ENCODE data around the gene LCE7A. TPM values are rescaled to one million over a fixed set of nuclear protein-coding genes. Genes with fewer than 3 reads are reported as not detected.

The LCE7A gene, protein sequence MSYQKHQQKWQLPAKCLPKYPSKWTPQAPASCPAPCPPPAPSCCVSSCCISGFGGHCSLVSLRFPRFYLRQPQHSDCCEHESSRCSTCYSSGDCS
- not detected for polyA plus RNA-seq (2012; ENCODE audit: insufficient read depth, insufficient read length, low read depth)

DNA sequence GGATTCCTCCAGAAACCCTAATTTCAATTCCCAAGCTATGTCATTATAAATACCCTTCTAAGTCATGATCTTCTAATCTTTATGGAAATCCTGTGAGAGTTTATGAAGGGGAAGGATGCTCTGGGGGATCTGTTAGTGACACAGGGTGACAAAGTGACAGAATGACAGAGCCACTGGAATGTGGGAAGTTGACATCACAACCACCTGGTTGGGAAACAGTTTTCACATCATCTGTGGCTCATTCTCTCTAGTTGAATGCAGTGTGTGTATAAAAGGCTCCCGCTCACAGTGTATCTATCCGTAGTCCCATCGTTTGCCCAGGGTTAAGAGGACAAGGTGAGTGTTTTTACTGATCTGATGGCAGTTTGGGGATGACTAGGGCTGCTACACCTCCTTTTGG, at the start of gene LCE7A:
LCE7A (plus strand) TSS at position 301 of the 400 bp plus-strand sequence. CDS start 702 bp downstream, outside the sequence.
- no peak for TF ChIP-seq CTCF (IDR thresholded peaks at IDR 0.05; ENCODE audit: low read depth, low read length)
- no peak for DNase-seq
- Histone ChIP-seq H3K9me3 (no peaks in the 10 kb centered on the region), H3K36me3 (no peaks in the 10 kb centered on the region), H3K4me3 (ENCODE audit: low read depth, low read length) (no peak within 1 kb of the TSS), H3K4me1 (no peaks in the 10 kb centered on the region), H3K27me3 (no peaks in the 10 kb centered on the region)

DNA sequence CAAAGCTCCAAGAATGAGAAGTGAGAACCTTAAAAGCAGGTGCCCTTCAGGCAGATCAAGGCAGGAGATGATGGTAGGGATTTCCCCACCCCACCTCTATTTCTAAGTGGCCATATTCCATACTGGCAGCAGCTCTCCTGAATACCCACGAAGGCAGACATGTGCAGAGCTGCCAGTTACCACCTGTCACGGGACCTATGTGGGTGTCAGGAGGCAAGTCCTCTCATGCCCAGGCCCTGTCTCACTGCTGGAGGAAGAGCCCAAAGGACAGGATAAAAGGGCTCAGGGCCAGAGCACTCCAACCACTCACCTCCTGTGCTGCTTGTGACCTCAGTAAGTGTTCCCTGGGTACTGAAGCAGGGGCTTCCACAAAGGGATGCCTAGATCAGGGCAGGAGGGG, 48.7 kb upstream of the LCE7A start:
- no peak for DNase-seq
- no peaks in the 10 kb centered on the region for H3K4me1 ChIP-seq
- no peaks in the 10 kb centered on the region for H3K9me3 ChIP-seq
- TF ChIP-seq CTCF (IDR thresholded peaks at IDR 0.05; ENCODE audit: low read depth, low read length) = no peak
- no peaks in the 10 kb centered on the region for H3K27me3 ChIP-seq
- no peaks in the 10 kb centered on the region for H3K36me3 ChIP-seq
- no peak overlapping the region for H3K4me3 ChIP-seq (ENCODE audit: low read depth, low read length)

GRCh38 chr1:152811671-152812070, 48.1 kb upstream of the LCE7A start, which contains the start of gene LCE1B:
LCE1B (plus strand) TSS chr1:152811971; CDS start chr1:152812447, 476 bp downstream.
- Histone ChIP-seq H3K27me3 (no peaks in the 10 kb centered on the region), H3K4me1 (no peaks in the 10 kb centered on the region), H3K36me3 (no peaks in the 10 kb centered on the region), H3K9me3 (no peaks in the 10 kb centered on the region), H3K4me3 (ENCODE audit: low read depth, low read length) (no peak within 1 kb of the TSS)
- DNase-seq = no peak
- TF ChIP-seq CTCF (IDR thresholded peaks at IDR 0.05; ENCODE audit: low read depth, low read length) = no peak

DNA sequence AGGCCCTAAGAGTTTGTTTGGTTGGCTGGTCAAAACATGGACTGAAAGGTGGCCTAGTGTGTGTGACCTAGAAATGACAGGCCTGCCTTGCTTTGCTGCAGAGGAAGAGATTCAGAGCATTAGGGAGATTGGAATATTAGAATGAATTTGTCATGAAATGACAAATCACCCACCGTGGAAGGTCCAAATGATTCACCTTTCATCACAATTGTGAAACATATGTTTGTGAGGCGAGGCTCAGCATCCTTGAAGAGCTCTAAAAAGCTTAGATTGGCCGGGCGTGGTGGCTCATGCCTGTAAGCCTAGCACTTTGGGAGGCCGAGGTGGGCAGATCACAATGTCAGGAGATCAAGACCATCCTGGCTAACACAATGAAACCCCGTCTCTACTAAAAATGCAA, 42.5 kb upstream of the LCE7A start:
- no peaks in the 10 kb centered on the region for H3K27me3 ChIP-seq
- no peaks in the 10 kb centered on the region for H3K4me1 ChIP-seq
- no peaks in the 10 kb centered on the region for H3K9me3 ChIP-seq
- no peak for DNase-seq
- no peak for TF ChIP-seq CTCF (IDR thresholded peaks at IDR 0.05; ENCODE audit: low read depth, low read length)
- H3K36me3 ChIP-seq = no peaks in the 10 kb centered on the region
- no peak overlapping the region for H3K4me3 ChIP-seq (ENCODE audit: low read depth, low read length)

DNA sequence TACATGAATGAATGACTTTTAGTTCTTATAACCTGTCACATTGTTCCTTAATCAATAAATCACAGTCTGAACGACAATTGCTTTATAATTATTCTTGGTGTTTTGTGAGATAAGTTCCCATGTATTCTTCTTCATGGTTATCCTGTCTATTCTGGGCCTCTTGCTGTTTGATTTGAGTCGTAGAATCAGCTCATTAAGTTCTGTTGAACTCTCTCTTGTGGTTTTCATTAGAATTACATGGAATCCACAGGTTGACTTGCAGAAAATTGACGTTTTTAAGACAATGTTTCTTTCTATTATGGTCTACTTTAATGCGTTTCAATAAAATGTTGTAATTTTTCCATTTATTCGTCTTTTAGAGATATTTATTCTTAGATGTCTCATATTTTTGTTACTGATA, 36.5 kb upstream of the LCE7A start:
- TF ChIP-seq CTCF (IDR thresholded peaks at IDR 0.05; ENCODE audit: low read depth, low read length) = no peak
- no peaks in the 10 kb centered on the region for H3K4me1 ChIP-seq
- H3K27me3 ChIP-seq = no peaks in the 10 kb centered on the region
- H3K9me3 ChIP-seq = no peaks in the 10 kb centered on the region
- no peak overlapping the region for H3K4me3 ChIP-seq (ENCODE audit: low read depth, low read length)
- H3K36me3 ChIP-seq = no peaks in the 10 kb centered on the region
- DNase-seq = no peak

GRCh38 chr1:152824964-152825363, 34.8 kb upstream of the LCE7A start:
- H3K36me3 ChIP-seq = no peaks in the 10 kb centered on the region
- TF ChIP-seq CTCF (IDR thresholded peaks at IDR 0.05; ENCODE audit: low read depth, low read length) = no peak
- no peak overlapping the region for H3K4me3 ChIP-seq (ENCODE audit: low read depth, low read length)
- no peak for DNase-seq
- H3K9me3 ChIP-seq = no peaks in the 10 kb centered on the region
- H3K27me3 ChIP-seq = no peaks in the 10 kb centered on the region
- no peaks in the 10 kb centered on the region for H3K4me1 ChIP-seq

All from BE2C (cell line).